T1000 (cell line): ENCODE results near the gene SPINT1.

Experiments used
- DNase-seq: peaks from one replicate; lab custom pipeline; 2025; ENCODE audit warnings: mixed read lengths; lab: John Stamatoyannopoulos, UW

SPINT1 gene

GRCh38 chr15:40829115-40829514 lies 14.7 kb upstream of the SPINT1 start:
- no peak for DNase-seq

- no peak for DNase-seq
Observed at GRCh38 chr15:40830884-40831283, 13.0 kb upstream of the SPINT1 start.

- no peak for DNase-seq
Observed at GRCh38 chr15:40831861-40832260, 12.0 kb upstream of the SPINT1 start.

GRCh38 chr15:40832903-40833302 lies 10.9 kb upstream of the SPINT1 start:
- no peak for DNase-seq

- no peak for DNase-seq
Observed at GRCh38 chr15:40836020-40836419, 7.8 kb upstream of the SPINT1 start.

- DNase-seq: no peak
Observed at GRCh38 chr15:40838756-40839155, 5.1 kb upstream of the SPINT1 start.

GRCh38 chr15:40841741-40842140 lies 2.1 kb upstream of the SPINT1 start:
- DNase-seq: no peak

GRCh38 chr15:40843261-40843884 lies 475 bp upstream of the SPINT1 start:
- DNase-seq: no peak

- no peak for DNase-seq
Observed at GRCh38 chr15:40844696-40845030, 815 bp downstream of the SPINT1 start.

GRCh38 chr15:40845036-40845435 lies 1.2 kb downstream of the SPINT1 start:
- DNase-seq: no peak

- DNase-seq: no peak
Observed at GRCh38 chr15:40845511-40846284, 1.9 kb downstream of the SPINT1 start.

GRCh38 chr15:40846841-40847222 lies 3.0 kb downstream of the SPINT1 start:
- no peak for DNase-seq

- no peak for DNase-seq
Observed at GRCh38 chr15:40847223-40847961, 3.5 kb downstream of the SPINT1 start.

- no peak for DNase-seq
Observed at GRCh38 chr15:40850576-40851112, 6.8 kb downstream of the SPINT1 start.

GRCh38 chr15:40852529-40852928 lies 8.7 kb downstream of the SPINT1 start:
- DNase-seq: no peak

- DNase-seq: no peak
Observed at GRCh38 chr15:40853241-40853890, 9.5 kb downstream of the SPINT1 start.

- DNase-seq: no peak
Observed at GRCh38 chr15:40854161-40854560, 10.3 kb downstream of the SPINT1 start.

- DNase-seq: no peak
Observed at GRCh38 chr15:40855706-40856234, 11.9 kb downstream of the SPINT1 start.

- no peak for DNase-seq
Observed at GRCh38 chr15:40856746-40857145, 12.9 kb downstream of the SPINT1 start.

- DNase-seq: peak; percentile 60
Observed at GRCh38 chr15:40857601-40858341, 13.9 kb downstream of the SPINT1 start.

- no peak for DNase-seq
Observed at GRCh38 chr15:40858706-40859105, 14.9 kb downstream of the SPINT1 start.
